Measurements from ENCODE around the gene TACR1.

Gene TACR1

DNA sequence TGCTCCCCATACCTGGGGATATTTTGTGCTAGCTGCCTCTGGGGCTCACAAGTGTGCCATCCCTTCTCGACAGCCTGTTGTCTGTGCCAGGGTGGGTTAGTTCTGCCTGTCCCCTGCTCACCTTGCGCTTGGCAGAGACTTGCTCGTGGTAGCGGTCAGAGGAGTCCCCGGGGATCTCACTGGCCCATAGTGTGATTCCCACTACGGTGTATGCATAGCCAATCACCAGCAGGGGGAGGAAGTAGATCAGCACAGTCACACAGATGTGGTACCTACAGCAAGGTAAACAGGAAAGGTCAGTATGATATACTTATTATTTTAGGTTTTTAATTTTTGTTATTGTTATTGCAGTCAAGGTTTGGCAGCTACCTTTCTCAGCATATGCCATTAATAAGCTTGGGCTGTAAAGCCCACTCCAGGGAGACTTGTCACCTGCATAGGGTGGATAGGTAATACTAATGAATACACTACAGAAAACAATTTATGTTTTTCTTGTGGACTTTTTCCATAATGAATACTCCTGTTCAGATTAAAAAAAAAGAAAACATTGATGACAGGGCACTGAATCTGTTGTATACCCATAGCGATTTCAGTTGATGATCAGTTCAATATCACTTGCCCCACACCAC, 145.7 kb downstream of the TACR1 start:
- DNase-seq (ENCODE audit: low spot score) = no peak
- H3K4me3 ChIP-seq = no peak overlapping the region
- H3K27ac ChIP-seq = no peak overlapping the region
- no peak for TF ChIP-seq CTCF (IDR thresholded peaks at IDR 0.05)

GRCh38 chr2:75047992-75048625, 151.2 kb downstream of the TACR1 start:
- no peak for DNase-seq (ENCODE audit: low spot score)
- TF ChIP-seq CTCF (IDR thresholded peaks at IDR 0.05) = no peak
- H3K27ac ChIP-seq = peak overlapping the region in 1 of 2 donors; percentile 17
- no peak overlapping the region for H3K4me3 ChIP-seq

DNA sequence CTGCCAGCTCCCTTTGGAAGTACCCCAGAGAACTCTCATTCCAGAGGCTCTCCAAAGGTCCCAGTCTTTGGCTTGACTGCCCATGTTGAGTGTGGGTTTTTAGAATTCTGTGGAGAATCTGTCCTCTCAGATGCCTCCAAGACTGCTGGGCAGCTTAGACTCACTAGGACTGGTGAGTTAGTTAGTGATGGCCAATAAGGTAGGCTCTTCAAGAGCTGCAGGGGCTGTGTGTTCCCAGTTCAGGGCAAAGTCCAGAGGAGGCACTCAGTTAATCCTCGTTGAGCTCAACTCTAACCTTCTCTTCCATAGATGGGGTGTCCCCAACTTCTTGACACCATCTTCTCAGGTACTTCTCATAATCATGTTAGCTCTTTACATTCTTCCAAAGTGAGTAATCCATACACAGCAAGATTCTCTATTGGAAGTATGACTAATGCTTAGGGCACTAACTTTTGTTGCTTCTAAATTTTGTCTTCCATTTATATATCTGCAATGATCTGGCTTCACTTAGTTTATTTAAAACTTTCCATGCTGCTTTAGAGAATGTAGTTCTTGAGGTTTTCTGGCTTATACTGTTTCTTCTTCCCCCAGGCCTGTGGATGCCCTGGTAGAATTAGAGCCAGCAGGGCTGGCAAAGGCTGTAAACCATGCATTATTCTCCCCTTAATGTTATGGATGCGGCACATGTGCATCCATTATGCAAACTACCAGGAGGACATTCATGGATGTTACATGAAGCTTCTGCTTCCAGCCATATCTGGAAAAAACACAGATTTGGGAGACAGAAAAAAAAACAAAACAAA, 151.9 kb downstream of the TACR1 start:
- Histone ChIP-seq H3K4me3 (no peak overlapping the region), H3K27ac (no peak overlapping the region)
- TF ChIP-seq CTCF (IDR thresholded peaks at IDR 0.05) = no peak
- DNase-seq (ENCODE audit: low spot score) = no peak

DNA sequence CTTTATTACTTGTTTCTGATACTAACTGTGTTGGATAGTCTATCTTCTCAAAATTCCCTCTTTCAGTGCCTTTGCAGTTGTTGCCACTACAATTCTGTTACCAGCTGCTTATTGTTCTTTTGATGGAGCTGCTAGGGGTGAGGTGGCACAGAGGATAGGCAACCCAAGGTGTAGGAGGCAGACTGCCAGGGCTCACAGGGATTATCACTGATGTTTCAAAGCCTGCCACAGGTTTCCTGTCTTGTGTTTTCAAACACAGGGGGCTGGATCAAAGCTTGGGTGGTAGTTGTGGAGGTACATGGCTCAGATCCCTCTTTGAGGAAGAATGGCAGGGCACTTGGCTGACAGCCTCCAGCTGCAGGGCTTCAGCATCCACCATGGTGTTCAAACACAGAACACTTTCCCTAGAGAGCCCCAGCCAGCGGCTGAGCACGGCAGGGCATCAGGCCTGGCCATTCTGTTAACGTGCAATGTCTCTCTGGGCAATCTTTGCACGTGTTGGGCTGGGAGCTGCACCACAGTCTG, 153.7 kb downstream of the TACR1 start:
- DNase-seq (ENCODE audit: low spot score) = no peak
- no peak overlapping the region for H3K4me3 ChIP-seq
- no peak for TF ChIP-seq CTCF (IDR thresholded peaks at IDR 0.05)
- H3K27ac ChIP-seq = no peak overlapping the region

- no peak for DNase-seq (ENCODE audit: low spot score)
- no peak overlapping the region for H3K4me3 ChIP-seq
- no peak overlapping the region for H3K27ac ChIP-seq
- TF ChIP-seq CTCF (IDR thresholded peaks at IDR 0.05) = no peak
These were observed 155.0 kb downstream of the TACR1 start for GRCh38 chr2:75044291-75044690.

- Histone ChIP-seq H3K4me3 (no peak overlapping the region), H3K27ac (no peak overlapping the region)
- no peak for DNase-seq (ENCODE audit: low spot score)
- no peak for TF ChIP-seq CTCF (IDR thresholded peaks at IDR 0.05)
These were observed 156.5 kb downstream of the TACR1 start for GRCh38 chr2:75042823-75043222.
